Transverse colon (tissue), 3 donors: ENCODE data around the gene GLTPD2.

Experiments used
- EP300 ChIP-seq: sonication (generic); formaldehyde crosslinking; IDR thresholded peaks from one replicate; pipeline ENCODE4 v1.6.1; 2017; ENCODE audit warnings: antibody characterized with exemption, low read depth
- POLR2A ChIP-seq: fragments of 450-650 bp; IDR thresholded peaks from one replicate; pipeline ENCODE4 v1.6.1; 2016; ENCODE audit warnings: antibody characterized with exemption, mild to moderate bottlenecking, moderate library complexity
- TF ChIP-seq, protein P1 (sequence below), 5 experiments: fragments of 200-600 bp in 3 of 5; fragments of 450-650 bp in 2 of 5; sonication (generic) in 3 of 5; IDR thresholded peaks; 1 replicate in 2 of 5; 2 replicates in 3 of 5; pipeline ENCODE4 v1.5.1; 2016 to 2017; ENCODE audit warnings: antibody characterized with exemption in 5 of 5, inconsistent platforms in 3 of 5, mild to moderate bottlenecking in 2 of 5, moderate library complexity in 1 of 5

DNA sequence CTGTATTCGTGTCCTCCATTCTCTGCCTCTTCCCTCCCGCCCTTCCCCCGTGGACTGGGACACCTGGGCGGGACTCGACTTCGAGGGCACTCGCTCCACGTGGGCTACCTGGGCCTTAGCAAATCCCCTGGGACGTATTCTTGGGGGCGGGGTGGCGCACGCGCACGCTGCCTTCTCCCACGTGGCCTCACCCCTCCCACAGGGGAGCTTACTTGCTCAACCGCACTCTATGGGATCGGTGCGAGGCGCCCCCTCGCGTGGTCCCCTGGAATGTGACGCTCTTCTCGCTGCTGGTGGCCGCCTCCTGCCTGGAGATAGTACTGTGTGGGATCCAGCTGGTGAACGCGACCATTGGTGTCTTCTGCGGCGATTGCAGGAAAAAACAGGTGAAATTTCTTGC, 6.1 kb upstream of the GLTPD2 start:
- TF ChIP-seq, protein P1, sequence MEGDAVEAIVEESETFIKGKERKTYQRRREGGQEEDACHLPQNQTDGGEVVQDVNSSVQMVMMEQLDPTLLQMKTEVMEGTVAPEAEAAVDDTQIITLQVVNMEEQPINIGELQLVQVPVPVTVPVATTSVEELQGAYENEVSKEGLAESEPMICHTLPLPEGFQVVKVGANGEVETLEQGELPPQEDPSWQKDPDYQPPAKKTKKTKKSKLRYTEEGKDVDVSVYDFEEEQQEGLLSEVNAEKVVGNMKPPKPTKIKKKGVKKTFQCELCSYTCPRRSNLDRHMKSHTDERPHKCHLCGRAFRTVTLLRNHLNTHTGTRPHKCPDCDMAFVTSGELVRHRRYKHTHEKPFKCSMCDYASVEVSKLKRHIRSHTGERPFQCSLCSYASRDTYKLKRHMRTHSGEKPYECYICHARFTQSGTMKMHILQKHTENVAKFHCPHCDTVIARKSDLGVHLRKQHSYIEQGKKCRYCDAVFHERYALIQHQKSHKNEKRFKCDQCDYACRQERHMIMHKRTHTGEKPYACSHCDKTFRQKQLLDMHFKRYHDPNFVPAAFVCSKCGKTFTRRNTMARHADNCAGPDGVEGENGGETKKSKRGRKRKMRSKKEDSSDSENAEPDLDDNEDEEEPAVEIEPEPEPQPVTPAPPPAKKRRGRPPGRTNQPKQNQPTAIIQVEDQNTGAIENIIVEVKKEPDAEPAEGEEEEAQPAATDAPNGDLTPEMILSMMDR (IDR thresholded peaks at IDR 0.05), result no peak
- TF ChIP-seq POLR2A (no peak), EP300 (no peak)
